ENCODE results near the gene DCAF17.

DCAF17 gene

DNA sequence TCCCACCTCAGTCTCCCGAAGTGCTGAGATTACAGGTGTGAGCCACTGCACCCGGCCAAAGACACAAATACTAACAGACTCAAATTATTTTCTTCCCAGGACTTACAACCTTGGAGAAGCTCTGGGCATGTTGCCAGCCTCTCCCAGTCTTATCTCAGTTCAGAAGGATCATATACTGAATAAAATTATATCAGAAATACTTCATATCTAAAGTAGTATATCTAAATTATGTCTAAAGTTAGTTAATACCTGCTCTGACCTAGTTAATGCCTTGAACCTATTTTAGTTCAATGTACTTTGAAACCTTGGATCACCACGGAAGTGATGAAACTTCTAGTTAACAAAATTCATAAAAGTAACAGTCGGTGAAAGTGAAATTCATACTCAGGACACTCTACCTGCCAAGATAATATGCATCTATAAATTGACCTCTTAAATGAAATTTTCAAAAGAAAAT lies 53.8 kb downstream of the DCAF17 start:
- Histone ChIP-seq H2AFZ (ENCODE audit: low read depth, low read length) (no peak overlapping the region), H3K18ac (ENCODE audit: low read depth in 1 of 2, low read length in 2 of 2) (no peak overlapping the region), H3K36me3 (ENCODE audit: control insufficient read depth in 1 of 2, insufficient read depth in 2 of 2, low read depth in 1 of 2, low read length in 2 of 2) (peaks cover 0 to 17% of the 10 kb centered on the region in 2 experiments), H4K91ac (ENCODE audit: low read length) (no peak overlapping the region), H3K9me3 (ENCODE audit: control insufficient read depth, low read length) (no peaks in the 10 kb centered on the region), H3K79me1 (replicated peaks; ENCODE audit: low read length, poor library complexity, severe bottlenecking) (no peaks in the 10 kb centered on the region), H3K14ac (ENCODE audit: low read length in 2 of 2) (no peak overlapping the region), H2BK15ac (ENCODE audit: low read depth, poor library complexity, severe bottlenecking) (no peak overlapping the region), H2BK5ac (ENCODE audit: low read depth, low read length, poor library complexity, severe bottlenecking) (no peak overlapping the region), H3K4me2 (ENCODE audit: low read length, poor library complexity, severe bottlenecking) (no peak overlapping the region), H2AK5ac (ENCODE audit: low read length, severe bottlenecking) (no peak overlapping the region), H2BK120ac (ENCODE audit: low read depth, low read length) (no peak overlapping the region), H3K23ac (ENCODE audit: low read length in 2 of 2) (no peak overlapping the region), H3K4me1 (ENCODE audit: control insufficient read depth, insufficient read depth, low read depth, low read length) (peaks cover 3% of the 10 kb centered on the region), H3K4me3 (ENCODE audit: insufficient read depth in 1 of 2, low read depth in 1 of 2, low read length in 2 of 2) (no peak overlapping the region), H4K8ac (ENCODE audit: low read length) (no peak overlapping the region), H3K9ac (ENCODE audit: low read length) (no peak overlapping the region), H3K4ac (ENCODE audit: low read depth in 1 of 2, low read length in 2 of 2) (no peak overlapping the region), H3K27me3 (ENCODE audit: control insufficient read depth in 1 of 2, insufficient read depth in 1 of 2, low read length in 2 of 2) (no peaks in the 10 kb centered on the region), H2BK12ac (ENCODE audit: low read length in 2 of 2) (no peak overlapping the region), H3K27ac (ENCODE audit: low read length, poor library complexity, severe bottlenecking) (no peak overlapping the region)
- DNase-seq: no peak
- WGBS: 98% methylated on average over 3 of the region's 4 CpGs

GRCh38 chr2:171490577-171490976 lies 56.6 kb downstream of the DCAF17 start:
- WGBS: 91% methylated on average over 2 of the region's 2 CpGs
- no peak overlapping the region for H2AFZ ChIP-seq (ENCODE audit: low read depth, low read length)
- H3K9me3 ChIP-seq (ENCODE audit: control insufficient read depth, low read length): no peaks in the 10 kb centered on the region
- no peak overlapping the region for H3K14ac ChIP-seq (ENCODE audit: low read length in 2 of 2)
- H3K36me3 ChIP-seq (ENCODE audit: control insufficient read depth in 1 of 2, insufficient read depth in 2 of 2, low read depth in 1 of 2, low read length in 2 of 2): peaks cover 0 to 4% of the 10 kb centered on the region in 2 experiments
- H3K9ac ChIP-seq (ENCODE audit: low read length): no peak overlapping the region
- no peaks in the 10 kb centered on the region for H3K79me1 ChIP-seq (replicated peaks; ENCODE audit: low read length, poor library complexity, severe bottlenecking)
- H4K91ac ChIP-seq (ENCODE audit: low read length): no peak overlapping the region
- H3K4me1 ChIP-seq (ENCODE audit: control insufficient read depth, insufficient read depth, low read depth, low read length): no peaks in the 10 kb centered on the region
- H3K4me2 ChIP-seq (ENCODE audit: low read length, poor library complexity, severe bottlenecking): no peak overlapping the region
- no peaks in the 10 kb centered on the region for H3K27me3 ChIP-seq (ENCODE audit: control insufficient read depth in 1 of 2, insufficient read depth in 1 of 2, low read length in 2 of 2)
- H4K8ac ChIP-seq (ENCODE audit: low read length): no peak overlapping the region
- H2BK120ac ChIP-seq (ENCODE audit: low read depth, low read length): no peak overlapping the region
- H3K18ac ChIP-seq (ENCODE audit: low read depth in 1 of 2, low read length in 2 of 2): no peak overlapping the region
- no peak overlapping the region for H3K4me3 ChIP-seq (ENCODE audit: insufficient read depth in 1 of 2, low read depth in 1 of 2, low read length in 2 of 2)
- no peak overlapping the region for H2AK5ac ChIP-seq (ENCODE audit: low read length, severe bottlenecking)
- H3K23ac ChIP-seq (ENCODE audit: low read length in 2 of 2): no peak overlapping the region
- no peak overlapping the region for H2BK12ac ChIP-seq (ENCODE audit: low read length in 2 of 2)
- DNase-seq: no peak
- H3K27ac ChIP-seq (ENCODE audit: low read length, poor library complexity, severe bottlenecking): no peak overlapping the region
- H2BK15ac ChIP-seq (ENCODE audit: low read depth, poor library complexity, severe bottlenecking): no peak overlapping the region
- H3K4ac ChIP-seq (ENCODE audit: low read depth in 1 of 2, low read length in 2 of 2): no peak overlapping the region
- H2BK5ac ChIP-seq (ENCODE audit: low read depth, low read length, poor library complexity, severe bottlenecking): no peak overlapping the region

GRCh38 chr2:171491292-171491691 lies 57.3 kb downstream of the DCAF17 start:
- Histone ChIP-seq H4K91ac (ENCODE audit: low read length) (no peak overlapping the region), H3K9ac (ENCODE audit: low read length) (no peak overlapping the region), H3K79me1 (replicated peaks; ENCODE audit: low read length, poor library complexity, severe bottlenecking) (no peaks in the 10 kb centered on the region), H3K4me3 (ENCODE audit: insufficient read depth in 1 of 2, low read depth in 1 of 2, low read length in 2 of 2) (no peak overlapping the region), H3K27ac (ENCODE audit: low read length, poor library complexity, severe bottlenecking) (no peak overlapping the region), H3K4me1 (ENCODE audit: control insufficient read depth, insufficient read depth, low read depth, low read length) (no peaks in the 10 kb centered on the region), H3K4ac (ENCODE audit: low read depth in 1 of 2, low read length in 2 of 2) (no peak overlapping the region), H3K23ac (ENCODE audit: low read length in 2 of 2) (no peak overlapping the region), H2BK5ac (ENCODE audit: low read depth, low read length, poor library complexity, severe bottlenecking) (no peak overlapping the region), H2AFZ (ENCODE audit: low read depth, low read length) (no peak overlapping the region), H3K9me3 (ENCODE audit: control insufficient read depth, low read length) (no peaks in the 10 kb centered on the region), H2BK120ac (ENCODE audit: low read depth, low read length) (no peak overlapping the region), H3K18ac (ENCODE audit: low read depth in 1 of 2, low read length in 2 of 2) (no peak overlapping the region), H3K36me3 (ENCODE audit: control insufficient read depth in 1 of 2, insufficient read depth in 2 of 2, low read depth in 1 of 2, low read length in 2 of 2) (peaks cover 0 to 4% of the 10 kb centered on the region in 2 experiments), H3K4me2 (ENCODE audit: low read length, poor library complexity, severe bottlenecking) (no peak overlapping the region), H2BK12ac (ENCODE audit: low read length in 2 of 2) (no peak overlapping the region), H4K8ac (ENCODE audit: low read length) (no peak overlapping the region), H2AK5ac (ENCODE audit: low read length, severe bottlenecking) (no peak overlapping the region), H2BK15ac (ENCODE audit: low read depth, poor library complexity, severe bottlenecking) (no peak overlapping the region), H3K27me3 (ENCODE audit: control insufficient read depth in 1 of 2, insufficient read depth in 1 of 2, low read length in 2 of 2) (no peaks in the 10 kb centered on the region), H3K14ac (ENCODE audit: low read length in 2 of 2) (no peak overlapping the region)
- DNase-seq: peak; percentile 38
- 73% methylated on average over 3 of the region's 3 CpGs for WGBS

GRCh38 chr2:171492664-171493063 lies 58.6 kb downstream of the DCAF17 start:
- Histone ChIP-seq H3K4ac (ENCODE audit: low read depth in 1 of 2, low read length in 2 of 2) (no peak overlapping the region), H3K4me2 (ENCODE audit: low read length, poor library complexity, severe bottlenecking) (no peak overlapping the region), H2BK5ac (ENCODE audit: low read depth, low read length, poor library complexity, severe bottlenecking) (no peak overlapping the region), H3K27ac (ENCODE audit: low read length, poor library complexity, severe bottlenecking) (no peak overlapping the region), H3K79me1 (replicated peaks; ENCODE audit: low read length, poor library complexity, severe bottlenecking) (no peaks in the 10 kb centered on the region), H2AK5ac (ENCODE audit: low read length, severe bottlenecking) (no peak overlapping the region), H4K91ac (ENCODE audit: low read length) (no peak overlapping the region), H3K9ac (ENCODE audit: low read length) (no peak overlapping the region), H3K36me3 (ENCODE audit: control insufficient read depth in 1 of 2, insufficient read depth in 2 of 2, low read depth in 1 of 2, low read length in 2 of 2) (peaks cover 0 to 4% of the 10 kb centered on the region in 2 experiments), H3K4me1 (ENCODE audit: control insufficient read depth, insufficient read depth, low read depth, low read length) (no peaks in the 10 kb centered on the region), H3K14ac (ENCODE audit: low read length in 2 of 2) (no peak overlapping the region), H3K18ac (ENCODE audit: low read depth in 1 of 2, low read length in 2 of 2) (no peak overlapping the region), H2AFZ (ENCODE audit: low read depth, low read length) (no peak overlapping the region), H2BK120ac (ENCODE audit: low read depth, low read length) (no peak overlapping the region), H4K8ac (ENCODE audit: low read length) (no peak overlapping the region), H3K4me3 (ENCODE audit: insufficient read depth in 1 of 2, low read depth in 1 of 2, low read length in 2 of 2) (no peak overlapping the region), H3K9me3 (ENCODE audit: control insufficient read depth, low read length) (peaks cover 4% of the 10 kb centered on the region), H3K27me3 (ENCODE audit: control insufficient read depth in 1 of 2, insufficient read depth in 1 of 2, low read length in 2 of 2) (no peaks in the 10 kb centered on the region), H2BK12ac (ENCODE audit: low read length in 2 of 2) (no peak overlapping the region), H2BK15ac (ENCODE audit: low read depth, poor library complexity, severe bottlenecking) (no peak overlapping the region), H3K23ac (ENCODE audit: low read length in 2 of 2) (no peak overlapping the region)
- no peak for DNase-seq
- WGBS: 97% methylated on average over 6 of the region's 6 CpGs

Data from mesenchymal stem cell (in vitro differentiated cells and primary cell).